Motor neuron (in vitro differentiated cells): ENCODE measurements around the gene HAUS2. TPM values are rescaled to one million over a fixed set of nuclear protein-coding genes. Genes with fewer than 3 reads are reported as not detected.
"Not testable (repeated sequence)": the region's sequence is repeated elsewhere in the genome, so short reads cannot be mapped to it uniquely, and the experiment has no call there.

Experiments used
- ATAC-seq, 8 experiments: fragments of 200-7000 bp; cut with Tn5 transposase; replicated peaks in 6 of 8; 2 replicates each; pipeline ENCODE4 v1.8.0; 2021; ENCODE audit warnings: mild to moderate bottlenecking in 8 of 8, moderate library complexity in 8 of 8
- H3K27ac ChIP-seq, 2 donors: fragments of 250-450 bp; sonication (Bioruptor Pico); 2 replicates each; pipeline ENCODE4 v1.9.0; 2021; ENCODE audit warnings: antibody characterized with exemption in 2 of 2, mild to moderate bottlenecking in 2 of 2, moderate library complexity in 1 of 2
- H3K4me1 ChIP-seq, 2 donors: fragments of 250-450 bp; sonication (Bioruptor Pico); replicated peaks in 1 of 2; 2 replicates each; pipeline ENCODE4 v1.6.1; 2021; ENCODE audit warnings: antibody characterized with exemption in 2 of 2, mild to moderate bottlenecking in 2 of 2, moderate library complexity in 1 of 2
- H3K4me3 ChIP-seq, 5 donors: fragments of 250-450 bp; sonication (Bioruptor Pico); 2 replicates each; pipeline ENCODE4 v1.9.0; 2021; ENCODE audit warnings: antibody characterized with exemption in 5 of 5, mild to moderate bottlenecking in 5 of 5, moderate library complexity in 4 of 5
- WGBS, 10 experiments: fragments of 450-650 bp; shearing (Covaris generic); methylation state at CpG; one replicate each; pipeline ENCODE4 v1.0.0; 2022; 5-methylcytosine and 5-hydroxymethylcytosine counted together
- in situ Hi-C, 9 experiments: fragments of 400-800 bp; cut with MboI; loops; one replicate each; pipeline ENCODE4 v1.15.0; 2021; ENCODE audit warnings: low sequenced_read_pairs in 9 of 9, low pct_unique_long_range_greater_than_20kb in 2 of 9; ENCODE audit not compliant: unreplicated experiment in 9 of 9
- total RNA-seq, 8 experiments: library from RNA; unstranded; fragments of 300-600 nt; gene quantifications; 2 replicates each; pipeline versions ENCODE4 v1.2.3 to v1.2.4, GENCODE V29; 2022

HAUS2 gene
- total RNA-seq, 8 experiments from 2014 or later, result 13.0 to 35.6 (median 19.2) TPM

GRCh38 chr15:42578984-42579537, 30.4 kb downstream of the HAUS2 start:
- Histone ChIP-seq H3K4me1 (peaks cover 31 to 32% of the 10 kb centered on the region in 2 donors), H3K4me3 (no peak overlapping the region), H3K27ac (no peak overlapping the region)
- no peak for ATAC-seq
- 56 to 100% (median 79%) methylated on average over 1 to 2 of the region's 2 CpGs; no CpG with 5 or more reads in 3 of the 10 experiments for WGBS, 10 experiments
- in situ Hi-C loops, result no loop called here

GRCh38 chr15:42581272-42581730, 32.7 kb downstream of the HAUS2 start:
- in situ Hi-C loops, result no loop called here
- WGBS, 10 experiments, result 0 to 17% (median 4%) methylated on average over 3 to 16 of the region's 37 CpGs; no CpG with 5 or more reads in 1 of the 10 experiments
- Histone ChIP-seq H3K27ac (peak overlapping the region; percentile 22 to 58), H3K4me3 (peak overlapping the region; percentile 18 to 37 (median 27)), H3K4me1 (peaks cover 36 to 37% of the 10 kb centered on the region in 2 donors)
- peak; percentile 97 to 99 (median 99) for ATAC-seq

- in situ Hi-C loops, result no loop called here
- ATAC-seq, result no peak
- peaks cover 27 to 31% of the 10 kb centered on the region in 2 donors for H3K4me1 ChIP-seq
- no peak overlapping the region for H3K27ac ChIP-seq
- 67 to 100% (median 76%) methylated on average over 3 to 7 of the region's 8 CpGs for WGBS, 10 experiments
- H3K4me3 ChIP-seq, result no peak overlapping the region
These were observed 34.1 kb downstream of the HAUS2 start for GRCh38 chr15:42582569-42583375.

GRCh38 chr15:42584031-42584765, 35.6 kb downstream of the HAUS2 start:
- 14 to 100% (median 38%) methylated on average over 1 to 4 of the region's 4 CpGs for WGBS, 10 experiments
- in situ Hi-C loops, result no loop called here
- Histone ChIP-seq H3K4me3 (no peak overlapping the region), H3K4me1 (peaks cover 27 to 31% of the 10 kb centered on the region in 2 donors), H3K27ac (no peak overlapping the region)
- peak in 5 of 8 experiments; percentile 8 to 48 (median 17) for ATAC-seq

GRCh38 chr15:42590619-42591237, 42.1 kb downstream of the HAUS2 start:
- Histone ChIP-seq H3K27ac (no peak overlapping the region), H3K4me1 (no peaks in the 10 kb centered on the region), H3K4me3 (no peak overlapping the region)
- 87 to 100% (median 92%) methylated on average over 1 to 5 of the region's 5 CpGs; no CpG with 5 or more reads in 4 of the 10 experiments for WGBS, 10 experiments
- ATAC-seq, result no peak
- in situ Hi-C loops, result no loop called here

- Histone ChIP-seq H3K27ac (no peak overlapping the region), H3K4me1 (no peaks in the 10 kb centered on the region), H3K4me3 (no peak overlapping the region)
- in situ Hi-C loops, result no loop called here
- 0 to 100% (median 76%) methylated on average over 1 to 7 of the region's 10 CpGs; no CpG with 5 or more reads in 2 of the 10 experiments for WGBS, 10 experiments
- ATAC-seq, result peak in 2 of 8 experiments; percentile 40 to 47
These were observed 42.7 kb downstream of the HAUS2 start for GRCh38 chr15:42591238-42591934.

- Histone ChIP-seq H3K27ac (no peak overlapping the region), H3K4me1 (no peaks in the 10 kb centered on the region), H3K4me3 (no peak overlapping the region)
- in situ Hi-C loops, result no loop called here
- 0 to 100% (median 100%) methylated on average over 1 to 3 of the region's 3 CpGs; no CpG with 5 or more reads in 3 of the 10 experiments for WGBS, 10 experiments
- no peak for ATAC-seq
These were observed 44.1 kb downstream of the HAUS2 start for GRCh38 chr15:42592716-42593115.

GRCh38 chr15:42593143-42593542, 44.5 kb downstream of the HAUS2 start:
- WGBS, 10 experiments, result 50 to 100% (median 97%) methylated on average over 1 to 4 of the region's 4 CpGs; no CpG with 5 or more reads in 1 of the 10 experiments
- Histone ChIP-seq H3K4me3 (no peak overlapping the region), H3K4me1 (no peaks in the 10 kb centered on the region), H3K27ac (no peak overlapping the region)
- in situ Hi-C loops, result no loop called here
- peak in 1 of 8 experiments; percentile 42 for ATAC-seq

- Histone ChIP-seq H3K4me1 (no peaks in the 10 kb centered on the region), H3K4me3 (no peak overlapping the region), H3K27ac (no peak overlapping the region)
- 14 to 100% (median 88%) methylated on average over 1 to 5 of the region's 5 CpGs; no CpG with 5 or more reads in 1 of the 10 experiments for WGBS, 10 experiments
- in situ Hi-C loops, result no loop called here
- ATAC-seq, result peak in 1 of 8 experiments; percentile 83
These were observed 45.5 kb downstream of the HAUS2 start for GRCh38 chr15:42594095-42594494.

GRCh38 chr15:42595626-42596240, 47.1 kb downstream of the HAUS2 start:
- Histone ChIP-seq H3K4me3 (no peak overlapping the region), H3K27ac (no peak overlapping the region), H3K4me1 (no peaks in the 10 kb centered on the region)
- WGBS, 10 experiments, result 10 to 93% (median 80%) methylated on average over 2 to 4 of the region's 4 CpGs
- in situ Hi-C loops, result no loop called here
- ATAC-seq, result peak in 3 of 8 experiments; percentile 26 to 89 (median 73)

- H3K27ac ChIP-seq, H3K4me3 ChIP-seq, ATAC-seq, in situ Hi-C loops: not testable (repeated sequence)
- H3K4me1 ChIP-seq, result peaks cover 9 to 11% of the 10 kb centered on the region in 2 donors
- 100% methylated on average over 1 to 3 of the region's 30 CpGs; no CpG with 5 or more reads in 6 of the 10 experiments for WGBS, 10 experiments
These were observed 52.7 kb downstream of the HAUS2 start for GRCh38 chr15:42601316-42601715.

GRCh38 chr15:42602501-42602900, 53.9 kb downstream of the HAUS2 start:
- ATAC-seq, result no peak
- H3K4me3 ChIP-seq, result no peak overlapping the region
- in situ Hi-C loops, result no loop called here
- 86 to 100% (median 100%) methylated on average over 1 to 3 of the region's 3 CpGs; no CpG with 5 or more reads in 5 of the 10 experiments for WGBS, 10 experiments
- H3K27ac ChIP-seq, result no peak overlapping the region
- H3K4me1 ChIP-seq, result peaks cover 9 to 11% of the 10 kb centered on the region in 2 donors
